Measurements from ENCODE around the gene MYO5B.
A peak's percentile ranks its signal among the peaks of the same experiment; 100 is the strongest.
"Not testable (repeated sequence)": the region's sequence is repeated elsewhere in the genome, so short reads cannot be mapped to it uniquely, and the experiment has no call there.

MYO5B gene

GRCh38 chr18:49846361-49846662 is 348.6 kb downstream of the MYO5B start:
- DNase-seq: peak; percentile 61

GRCh38 chr18:49845629-49846360 is 349.2 kb downstream of the MYO5B start:
- DNase-seq: no peak

- no peak for DNase-seq
These were observed 350.0 kb downstream of the MYO5B start for GRCh38 chr18:49844903-49845302.

GRCh38 chr18:49843778-49844625 is 350.9 kb downstream of the MYO5B start:
- no peak for DNase-seq

GRCh38 chr18:49843131-49843530 is 351.8 kb downstream of the MYO5B start:
- no peak for DNase-seq

GRCh38 chr18:49842656-49843055 is 352.3 kb downstream of the MYO5B start:
- no peak for DNase-seq

GRCh38 chr18:49841236-49842217 is 353.4 kb downstream of the MYO5B start:
- no peak for DNase-seq

- DNase-seq: no peak
These were observed 355.9 kb downstream of the MYO5B start for GRCh38 chr18:49839012-49839411.

- no peak for DNase-seq
These were observed 356.6 kb downstream of the MYO5B start for GRCh38 chr18:49838381-49838780.

GRCh38 chr18:49837889-49838288 is 357.1 kb downstream of the MYO5B start:
- DNase-seq: no peak

GRCh38 chr18:49837316-49837835 is 357.6 kb downstream of the MYO5B start:
- DNase-seq: not testable (repeated sequence)

GRCh38 chr18:49835405-49835804 is 359.5 kb downstream of the MYO5B start:
- no peak for DNase-seq

- no peak for DNase-seq
These were observed 360.7 kb downstream of the MYO5B start for GRCh38 chr18:49834258-49834657.

GRCh38 chr18:49833814-49834213 is 361.1 kb downstream of the MYO5B start:
- no peak for DNase-seq

GRCh38 chr18:49832221-49832647 is 362.7 kb downstream of the MYO5B start:
- no peak for DNase-seq

- DNase-seq: no peak
These were observed 367.0 kb downstream of the MYO5B start for GRCh38 chr18:49827996-49828395.

- DNase-seq: peak; percentile 94
These were observed 374.9 kb downstream of the MYO5B start for GRCh38 chr18:49819823-49820671.

- DNase-seq: no peak
These were observed 375.8 kb downstream of the MYO5B start for GRCh38 chr18:49819071-49819662.

- no peak for DNase-seq
These were observed 377.0 kb downstream of the MYO5B start for GRCh38 chr18:49817947-49818346.

GRCh38 chr18:49815927-49816326 is 379.0 kb downstream of the MYO5B start:
- no peak for DNase-seq

GRCh38 chr18:49814147-49814499 is 380.8 kb downstream of the MYO5B start:
- DNase-seq: peak; percentile 83
